Ascending aorta (tissue), 2 donors: Measurements from ENCODE around the gene PGAP1. TPM values are rescaled to one million over a fixed set of nuclear protein-coding genes. Genes with fewer than 3 reads are reported as not detected.

ENCODE experiments used
- DNase-seq, 2 donors: peaks; one replicate each; pipeline ENCODE4 v3.0.0-alpha.2; 2019; ENCODE audit warnings: low spot score in 2 of 2
- H3K27ac ChIP-seq, 2 donors: fragments of 200-600 bp; sonication (generic); one replicate each; pipeline ENCODE4 v1.5.1; 2016 to 2017; ENCODE audit warnings: mild to moderate bottlenecking in 1 of 2
- H3K27me3 ChIP-seq: fragments of 200-600 bp; sonication (generic); one replicate; pipeline ENCODE4 v1.5.1; 2017
- H3K36me3 ChIP-seq, 2 donors: fragments of 200-600 bp; sonication (generic); one replicate each; pipeline ENCODE4 v1.5.1; 2016
- H3K4me1 ChIP-seq, 2 donors: fragments of 200-600 bp; sonication (generic); one replicate each; pipeline ENCODE4 v1.5.1; 2016 to 2017; ENCODE audit warnings: mild to moderate bottlenecking in 1 of 2
- H3K4me3 ChIP-seq, 2 donors: fragments of 200-600 bp; sonication (generic); one replicate each; pipeline ENCODE4 v1.5.1; 2016 to 2017; ENCODE audit warnings: mild to moderate bottlenecking in 1 of 2
- H3K9me3 ChIP-seq, 2 donors: fragments of 200-600 bp; sonication (generic); one replicate each; pipeline ENCODE4 v1.5.1; 2016
- intact Hi-C: fragments of 100-400 bp; cut with DNase I; formaldehyde crosslinking; loops from one replicate; pipeline ENCODE4 v1.15.1; 2023
- total RNA-seq: library from RNA; depleted of rRNA; stranded (reverse); fragments of >200 nt; gene quantifications from one replicate; pipeline ENCODE4 v1.1.0, GENCODE V29; 2016
- TF ChIP-seq, protein P1 (sequence below), 3 experiments: fragments of 200-600 bp in 2 of 3; fragments of 450-650 bp in 1 of 3; sonication (generic) in 2 of 3; IDR thresholded peaks; one replicate each; pipeline ENCODE4 v1.5.1; 2016 to 2019; ENCODE audit warnings: antibody characterized with exemption in 3 of 3, mild to moderate bottlenecking in 1 of 3, moderate library complexity in 1 of 3

The PGAP1 gene
- total RNA-seq, 1 donor from 2014 or later: 2.3 TPM

GRCh38 chr2:196798980-196799379 lies 127.5 kb downstream of the PGAP1 start:
- intact Hi-C loops: no loop called here
- TF ChIP-seq, protein P1, sequence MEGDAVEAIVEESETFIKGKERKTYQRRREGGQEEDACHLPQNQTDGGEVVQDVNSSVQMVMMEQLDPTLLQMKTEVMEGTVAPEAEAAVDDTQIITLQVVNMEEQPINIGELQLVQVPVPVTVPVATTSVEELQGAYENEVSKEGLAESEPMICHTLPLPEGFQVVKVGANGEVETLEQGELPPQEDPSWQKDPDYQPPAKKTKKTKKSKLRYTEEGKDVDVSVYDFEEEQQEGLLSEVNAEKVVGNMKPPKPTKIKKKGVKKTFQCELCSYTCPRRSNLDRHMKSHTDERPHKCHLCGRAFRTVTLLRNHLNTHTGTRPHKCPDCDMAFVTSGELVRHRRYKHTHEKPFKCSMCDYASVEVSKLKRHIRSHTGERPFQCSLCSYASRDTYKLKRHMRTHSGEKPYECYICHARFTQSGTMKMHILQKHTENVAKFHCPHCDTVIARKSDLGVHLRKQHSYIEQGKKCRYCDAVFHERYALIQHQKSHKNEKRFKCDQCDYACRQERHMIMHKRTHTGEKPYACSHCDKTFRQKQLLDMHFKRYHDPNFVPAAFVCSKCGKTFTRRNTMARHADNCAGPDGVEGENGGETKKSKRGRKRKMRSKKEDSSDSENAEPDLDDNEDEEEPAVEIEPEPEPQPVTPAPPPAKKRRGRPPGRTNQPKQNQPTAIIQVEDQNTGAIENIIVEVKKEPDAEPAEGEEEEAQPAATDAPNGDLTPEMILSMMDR (IDR thresholded peaks at IDR 0.05): no peak
- Histone ChIP-seq H3K27me3 (no peaks in the 10 kb centered on the region), H3K4me3 (peak overlapping the region; percentile 62 to 80), H3K36me3 (peaks cover 10 to 18% of the 10 kb centered on the region in 2 donors), H3K4me1 (no peaks in the 10 kb centered on the region), H3K9me3 (no peaks in the 10 kb centered on the region), H3K27ac (peak overlapping the region; percentile 60 to 80)
- DNase-seq: no peak

- H3K27me3 ChIP-seq: no peaks in the 10 kb centered on the region
- DNase-seq: no peak
- H3K9me3 ChIP-seq: no peaks in the 10 kb centered on the region
- no peaks in the 10 kb centered on the region for H3K4me1 ChIP-seq
- no peak overlapping the region for H3K4me3 ChIP-seq
- H3K36me3 ChIP-seq: peaks cover 40 to 66% of the 10 kb centered on the region in 2 donors
- no peak overlapping the region for H3K27ac ChIP-seq
- intact Hi-C loops: no loop called here
- TF ChIP-seq, protein P1 (IDR thresholded peaks at IDR 0.05): no peak
Observed at GRCh38 chr2:196792865-196793264, 133.6 kb downstream of the PGAP1 start.

GRCh38 chr2:196783431-196784094 lies 142.9 kb downstream of the PGAP1 start:
- TF ChIP-seq, protein P1 (IDR thresholded peaks at IDR 0.05): no peak
- no peak overlapping the region for H3K4me3 ChIP-seq
- H3K27me3 ChIP-seq: no peaks in the 10 kb centered on the region
- no peak for DNase-seq
- H3K4me1 ChIP-seq: no peaks in the 10 kb centered on the region
- H3K27ac ChIP-seq: no peak overlapping the region
- no peaks in the 10 kb centered on the region for H3K9me3 ChIP-seq
- H3K36me3 ChIP-seq: peaks cover 49 to 68% of the 10 kb centered on the region in 2 donors
- intact Hi-C loops: no loop called here

Other genes starting within 250 kb of the PGAP1 start
- 1.5 TPM for gene GTF3C3, start 127.0 kb downstream of the PGAP1 start, total RNA-seq
- gene C2orf66, start 117.4 kb downstream of the PGAP1 start, total RNA-seq: not detected